GM19328 (cell line): ENCODE measurements around the gene EGFL8.

ENCODE experiments used
- ATAC-seq: cut with Tn5 transposase; IDR thresholded peaks from one replicate; pipeline ENCODE4 v1.9.1; 2021; ENCODE audit warnings: mild to moderate bottlenecking, moderate library complexity; ENCODE audit not compliant: unreplicated experiment

Gene EGFL8

DNA sequence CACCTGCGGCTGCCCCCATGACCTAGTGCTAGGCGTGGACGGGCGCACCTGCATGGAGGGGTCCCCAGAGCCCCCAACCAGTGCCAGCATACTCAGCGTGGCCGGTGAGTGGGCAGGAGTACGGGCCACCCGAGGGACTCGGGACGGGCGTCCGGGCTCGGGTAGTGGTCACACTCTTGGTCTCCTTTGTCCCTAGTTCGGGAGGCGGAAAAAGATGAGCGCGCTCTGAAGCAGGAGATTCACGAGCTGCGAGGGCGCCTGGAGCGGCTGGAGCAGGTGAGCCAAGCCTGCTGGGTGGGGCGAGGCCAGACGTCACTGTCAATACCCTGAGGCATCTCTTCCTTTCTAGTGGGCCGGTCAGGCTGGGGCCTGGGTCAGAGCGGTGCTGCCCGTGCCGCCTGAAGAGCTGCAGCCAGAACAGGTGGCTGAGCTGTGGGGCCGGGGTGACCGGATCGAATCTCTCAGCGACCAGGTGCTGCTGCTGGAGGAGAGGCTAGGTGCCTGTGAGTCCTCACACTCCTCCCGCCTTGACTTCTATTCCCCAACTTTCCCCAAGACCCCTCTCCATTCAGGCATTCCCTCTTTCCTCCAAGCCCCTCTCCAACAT, 2.9 kb downstream of the EGFL8 start:
- ATAC-seq: no peak

DNA sequence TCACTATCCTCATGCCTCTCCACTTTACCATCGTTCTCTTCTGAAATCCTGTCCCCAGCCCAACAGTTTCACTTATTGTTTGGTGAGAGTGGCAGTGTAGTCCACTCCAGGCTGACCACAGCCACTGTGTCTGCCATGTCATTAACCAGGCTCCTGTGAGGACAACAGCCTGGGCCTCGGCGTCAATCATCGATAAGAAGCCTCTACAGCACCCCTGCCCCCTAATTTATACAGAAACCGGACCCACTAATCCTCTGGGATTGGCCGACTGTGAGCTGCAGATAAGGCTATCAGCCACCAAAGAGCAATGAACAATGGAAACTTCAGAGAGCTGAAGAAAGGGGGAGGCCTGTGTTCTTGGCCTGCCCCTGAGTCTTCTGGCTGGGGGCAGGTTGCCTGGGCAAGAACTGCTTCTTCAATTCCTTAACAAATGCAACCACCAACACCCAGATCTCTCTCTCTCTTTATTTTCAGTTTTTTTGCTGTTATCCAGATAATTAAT, 3.4 kb downstream of the EGFL8 start:
- no peak for ATAC-seq

DNA sequence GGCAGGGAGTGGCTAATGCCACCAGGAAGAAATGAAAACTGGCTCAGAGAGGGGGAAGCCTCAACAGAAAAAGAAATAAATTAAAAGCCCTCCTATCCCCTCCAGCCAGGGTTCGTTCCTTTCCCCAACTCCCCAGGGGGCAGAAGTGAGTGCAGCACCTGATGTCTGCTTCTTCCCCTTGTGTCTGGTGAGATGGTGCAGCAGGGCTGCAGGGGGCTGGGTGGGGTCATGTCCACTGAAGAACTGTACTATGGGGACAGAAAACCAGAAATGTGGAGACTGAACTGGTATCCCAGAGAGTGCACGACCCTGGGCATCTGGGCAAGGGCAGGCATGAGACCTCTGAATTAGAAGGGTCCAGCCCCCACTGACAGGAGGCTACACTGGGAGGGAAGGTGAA, 4.0 kb downstream of the EGFL8 start:
- ATAC-seq: no peak

DNA sequence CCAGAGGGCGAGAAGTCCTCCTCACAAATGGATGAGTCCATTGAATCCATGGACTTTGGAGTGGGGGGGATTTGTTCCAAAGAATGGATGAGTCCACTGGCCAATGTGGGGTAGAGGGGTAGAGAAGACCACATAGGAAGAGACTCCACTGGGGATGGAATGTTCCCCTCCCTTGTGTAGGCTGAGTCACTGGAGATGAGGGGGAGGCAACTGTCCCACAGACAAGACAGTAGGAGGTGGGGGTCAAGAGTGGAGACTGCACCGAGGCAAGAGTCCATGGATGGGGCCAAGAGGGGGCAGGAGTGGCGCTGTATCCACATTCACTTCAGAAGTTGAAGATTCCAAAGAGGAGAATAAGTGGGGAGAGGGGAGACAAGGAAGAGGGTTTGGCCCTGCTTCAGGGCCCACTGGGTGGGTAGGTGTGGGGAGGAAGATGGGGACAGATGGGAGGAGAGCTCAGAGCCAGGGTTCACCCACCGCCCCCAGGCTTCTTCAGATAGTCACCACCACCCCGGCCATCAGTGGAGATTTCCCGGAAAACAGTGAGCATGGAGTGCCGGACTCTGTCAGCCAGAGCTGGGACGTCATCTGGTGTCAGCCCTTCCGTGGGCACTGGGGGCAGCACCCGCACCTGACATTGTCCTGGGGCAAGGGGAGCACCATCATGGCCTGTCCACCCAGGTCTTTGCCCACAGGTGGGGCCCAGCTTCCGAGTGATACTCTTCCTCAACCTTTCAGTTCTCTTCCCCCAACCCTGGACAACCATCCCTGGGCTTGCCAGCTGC, 4.6 kb downstream of the EGFL8 start:
- ATAC-seq: no peak

DNA sequence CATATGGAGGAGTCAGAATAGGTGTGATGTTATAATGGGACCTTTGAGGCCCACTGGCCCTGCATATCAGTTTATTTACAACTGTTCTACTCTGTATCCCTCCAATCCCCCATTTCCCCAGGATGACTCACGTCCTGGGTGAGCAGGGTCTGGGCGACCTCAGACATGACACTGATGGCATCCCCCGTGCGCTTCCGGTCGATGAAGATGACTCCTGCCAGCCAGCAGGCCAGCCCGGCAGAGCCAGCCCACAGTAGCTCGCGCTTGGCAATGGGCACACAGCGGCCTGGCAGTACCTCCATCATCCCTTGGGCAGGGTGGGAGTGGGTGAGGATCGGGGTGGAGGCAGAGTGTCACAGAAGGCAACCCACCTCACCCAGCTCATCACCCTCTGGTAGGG, 5.9 kb downstream of the EGFL8 start:
- no peak for ATAC-seq

DNA sequence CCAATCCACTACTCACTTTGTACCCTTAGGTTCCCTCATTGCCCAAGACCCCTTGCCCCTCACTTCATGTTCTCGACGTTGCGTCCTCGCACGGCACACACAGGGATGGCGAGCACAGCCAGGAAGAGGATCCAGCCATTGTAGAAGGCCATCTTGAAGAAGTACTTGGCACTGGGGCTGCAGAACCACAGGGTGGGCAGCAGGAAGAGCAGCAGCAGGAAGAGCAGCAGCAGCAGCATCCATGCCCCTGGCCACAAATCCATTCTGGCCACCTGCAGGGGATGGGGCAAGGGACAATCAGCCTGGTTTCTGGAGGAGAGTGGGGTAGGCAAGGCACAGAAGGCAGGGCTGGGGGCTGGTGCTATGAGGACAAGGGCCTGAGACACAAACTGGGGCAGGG, 6.8 kb downstream of the EGFL8 start:
- ATAC-seq: no peak

DNA sequence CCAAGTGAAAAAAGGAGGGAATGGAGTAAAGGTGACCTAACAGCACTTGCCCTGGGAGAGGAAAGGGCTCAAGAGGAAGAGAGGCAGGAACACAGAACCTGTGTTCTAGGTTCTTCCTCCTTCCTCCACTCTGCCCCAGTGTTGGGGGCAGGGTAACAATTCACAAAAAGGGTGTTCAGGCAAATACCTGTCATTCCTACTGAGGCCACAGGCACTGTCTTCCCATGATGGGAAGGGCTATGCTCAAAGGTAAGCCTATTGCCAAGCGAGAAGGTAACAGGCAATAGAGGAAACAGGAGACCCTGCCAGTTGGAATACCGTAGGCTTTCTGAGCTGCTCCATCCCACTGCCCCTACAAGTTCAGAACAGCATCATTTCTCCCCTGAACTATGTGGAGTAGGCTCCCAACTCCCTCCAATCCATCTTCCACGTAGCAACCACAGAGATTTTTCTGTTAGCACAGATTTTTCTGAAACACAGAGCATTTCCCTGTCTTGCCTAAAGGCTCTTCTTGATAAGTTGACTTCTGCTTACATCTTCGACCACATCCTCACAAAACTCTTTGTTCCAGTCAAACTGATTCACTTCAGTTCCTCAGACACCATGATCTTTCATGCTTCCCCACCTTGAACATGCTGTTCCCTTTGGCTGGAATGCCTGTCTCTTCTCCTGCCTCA, 8.8 kb downstream of the EGFL8 start:
- no peak for ATAC-seq

DNA sequence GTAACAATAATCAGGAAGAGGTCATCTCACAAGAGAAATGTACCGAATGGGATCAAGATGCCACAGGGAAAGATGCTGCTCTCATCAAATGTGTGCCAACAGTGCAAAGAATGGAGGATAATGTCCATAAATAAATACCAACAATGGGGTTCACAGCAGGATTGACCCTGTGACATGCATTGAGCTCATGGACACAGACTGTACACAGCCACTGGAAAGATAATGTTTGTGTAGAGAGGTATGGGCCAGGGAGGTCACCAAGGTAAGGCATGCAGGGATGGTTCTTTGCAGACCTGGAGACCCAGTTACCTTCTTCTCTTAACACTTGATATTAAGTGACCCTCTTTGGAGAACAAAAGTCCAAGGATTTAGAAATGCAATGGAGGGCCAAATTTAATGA, 10.0 kb downstream of the EGFL8 start:
- no peak for ATAC-seq

DNA sequence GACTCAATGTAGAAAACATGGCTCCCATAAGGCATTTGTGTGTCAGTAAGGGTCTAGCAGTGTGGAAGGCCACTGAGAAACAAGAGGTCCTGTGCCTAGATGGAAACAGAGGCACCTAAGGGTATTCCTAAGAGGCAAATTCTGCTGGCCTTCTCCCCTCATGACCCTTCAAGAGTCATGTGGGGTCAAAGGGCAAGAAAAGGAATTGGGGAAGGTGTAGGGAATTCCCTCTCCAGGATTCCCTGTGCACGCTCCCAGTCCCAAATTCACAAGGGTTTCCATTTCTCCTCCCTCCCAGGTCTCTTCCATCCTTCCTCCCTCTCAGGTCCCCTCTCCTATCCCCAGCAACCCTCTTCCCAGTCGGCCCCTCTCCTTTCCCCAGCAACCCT, 10.9 kb downstream of the EGFL8 start:
- ATAC-seq: no peak

DNA sequence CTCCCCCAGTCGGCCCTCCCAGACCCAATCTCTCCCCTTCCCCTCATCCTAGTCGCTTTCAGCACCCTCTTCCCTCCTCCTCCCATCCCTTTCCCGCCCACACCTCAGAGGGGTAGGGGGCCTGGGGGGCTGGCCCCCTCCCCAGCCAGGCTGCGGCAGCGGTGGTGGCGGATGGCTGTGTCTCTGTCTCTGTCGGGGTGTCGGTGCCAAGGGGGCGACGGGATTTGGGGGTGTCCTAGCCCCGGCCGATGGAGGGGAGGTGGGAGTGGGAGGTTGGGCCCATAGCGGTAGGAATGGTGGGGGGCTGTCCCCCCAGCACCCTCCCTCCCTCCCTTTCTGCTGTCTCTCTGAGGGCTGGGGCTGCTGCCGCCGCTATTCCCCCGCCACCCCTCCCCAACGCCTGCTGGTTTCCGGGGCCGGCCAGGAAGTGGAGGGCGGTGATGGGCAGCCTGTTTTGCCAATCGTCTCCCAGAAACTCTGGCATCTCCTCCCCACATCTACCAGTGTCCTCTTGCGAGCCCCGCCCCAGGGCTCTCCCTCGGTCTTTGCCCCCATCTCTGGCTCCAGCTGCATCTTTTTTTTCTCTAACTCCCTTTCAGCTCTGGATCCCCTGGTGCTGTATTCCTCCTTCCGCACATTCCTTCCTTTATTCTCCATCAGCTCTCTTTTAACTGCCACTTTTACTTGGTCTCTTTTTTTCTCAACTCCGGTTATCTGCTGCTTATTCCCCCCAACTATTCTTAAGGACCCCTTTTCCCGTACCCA, 11.5 kb downstream of the EGFL8 start, which contains the start of gene AGPAT1:
TSS of gene AGPAT1 (minus strand) at position 374 of the 765 bp plus-strand sequence. CDS start 4,588 bp downstream, outside the sequence.
- peak; percentile 37 for ATAC-seq

DNA sequence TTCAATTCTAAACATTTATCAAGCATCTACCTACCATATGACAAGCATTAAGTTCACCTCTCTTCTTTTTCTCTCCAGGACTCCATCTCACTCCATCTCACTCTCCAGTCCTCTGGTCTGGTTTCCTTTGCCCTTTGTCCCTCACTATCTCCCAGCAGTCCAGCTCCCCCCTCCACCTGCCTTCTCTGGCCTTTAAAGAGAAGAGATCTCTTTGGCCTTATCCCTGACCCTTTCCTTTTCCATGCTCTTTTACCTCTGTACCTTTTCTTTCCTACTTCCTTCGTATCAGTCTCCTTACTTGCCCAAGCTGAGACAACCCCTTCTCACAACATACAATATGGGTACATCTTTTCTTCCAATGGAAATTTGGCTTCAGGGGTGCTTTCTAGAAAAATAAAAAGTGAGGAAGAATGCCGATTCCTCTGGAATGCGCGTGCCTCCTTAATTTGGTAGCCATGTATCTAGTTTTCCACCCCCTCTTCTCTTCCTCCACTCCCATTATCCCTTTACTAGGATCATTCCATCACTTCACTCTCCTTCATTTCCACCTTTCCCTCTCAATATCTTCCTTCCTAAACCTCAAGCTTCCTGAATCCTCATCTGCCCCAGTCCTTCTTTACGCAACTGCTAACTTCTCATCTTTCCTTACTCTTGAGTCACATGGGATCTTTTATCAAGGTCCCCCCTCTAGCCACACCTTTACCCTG, 12.2 kb downstream of the EGFL8 start:
- ATAC-seq: no peak

DNA sequence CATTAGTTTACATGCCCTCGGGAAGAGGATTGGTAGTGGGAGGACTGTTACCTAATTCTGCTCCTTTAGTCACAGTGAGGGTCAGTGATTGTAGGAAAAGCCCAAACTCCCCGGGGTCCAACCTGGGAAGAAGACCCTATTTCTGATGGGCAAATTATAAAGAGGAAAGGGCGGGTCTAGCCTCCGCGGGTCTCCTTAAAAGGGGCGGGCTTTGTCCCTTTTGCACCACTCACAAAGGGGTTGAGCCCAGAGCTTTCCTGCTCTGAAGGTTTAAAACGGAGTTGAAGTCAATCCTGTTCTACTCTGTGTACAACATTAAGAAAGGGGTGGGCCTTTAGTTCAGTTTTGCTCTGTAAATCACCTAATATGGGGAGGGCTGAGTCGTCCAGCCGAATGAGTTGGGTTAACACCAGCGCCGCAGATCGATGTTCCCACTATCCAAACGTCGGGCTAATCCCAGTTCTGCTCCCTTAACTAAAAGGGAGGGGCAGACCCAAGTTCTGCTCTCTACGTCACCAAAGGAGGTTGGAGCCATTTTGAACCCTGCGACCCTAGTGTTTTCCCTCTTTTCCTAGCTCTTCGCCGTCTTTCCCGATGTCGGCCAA, 12.9 kb downstream of the EGFL8 start:
- no peak for ATAC-seq

DNA sequence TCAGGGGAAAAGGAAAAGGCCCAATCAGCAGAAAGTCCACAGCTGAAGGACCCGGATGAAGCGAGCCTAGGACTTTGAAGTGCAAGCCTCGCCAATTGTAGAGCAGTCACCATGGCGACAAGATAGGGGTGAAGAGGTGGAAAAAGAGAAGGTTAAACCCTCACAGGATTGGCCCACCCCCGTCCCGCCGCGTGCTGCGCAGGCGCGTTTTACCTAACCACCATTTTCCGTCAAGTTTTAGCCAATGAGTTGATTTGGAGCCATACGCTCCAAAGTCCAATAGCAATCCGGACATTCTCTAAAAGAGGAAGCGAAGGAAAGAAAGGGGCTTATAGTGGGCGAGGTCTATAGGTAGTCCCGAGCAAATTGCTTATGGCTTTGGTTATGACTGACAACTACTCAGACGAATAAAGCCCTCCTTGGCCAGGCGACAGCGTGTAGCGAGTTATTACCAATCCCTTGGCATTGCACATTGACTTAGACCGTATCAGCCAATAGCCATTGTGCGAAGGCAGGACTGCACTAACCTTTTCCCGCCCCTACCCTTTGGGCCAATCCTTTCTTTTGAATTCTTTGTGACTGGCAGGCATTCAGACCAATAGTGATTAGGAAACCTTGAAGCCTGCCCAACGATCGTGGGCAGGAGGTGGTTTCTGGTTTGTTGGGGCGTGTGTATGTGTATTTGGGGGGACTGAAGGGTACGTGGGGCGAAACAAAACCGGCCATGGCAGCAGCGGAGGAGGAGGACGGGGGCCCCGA, 13.6 kb downstream of the EGFL8 start, which contains the start of gene RNF5:
TSS of gene RNF5 (plus strand) at position 618 of the 759 bp plus-strand sequence. CDS start at position 725, 107 bp downstream.
- ATAC-seq: peak; percentile 80

DNA sequence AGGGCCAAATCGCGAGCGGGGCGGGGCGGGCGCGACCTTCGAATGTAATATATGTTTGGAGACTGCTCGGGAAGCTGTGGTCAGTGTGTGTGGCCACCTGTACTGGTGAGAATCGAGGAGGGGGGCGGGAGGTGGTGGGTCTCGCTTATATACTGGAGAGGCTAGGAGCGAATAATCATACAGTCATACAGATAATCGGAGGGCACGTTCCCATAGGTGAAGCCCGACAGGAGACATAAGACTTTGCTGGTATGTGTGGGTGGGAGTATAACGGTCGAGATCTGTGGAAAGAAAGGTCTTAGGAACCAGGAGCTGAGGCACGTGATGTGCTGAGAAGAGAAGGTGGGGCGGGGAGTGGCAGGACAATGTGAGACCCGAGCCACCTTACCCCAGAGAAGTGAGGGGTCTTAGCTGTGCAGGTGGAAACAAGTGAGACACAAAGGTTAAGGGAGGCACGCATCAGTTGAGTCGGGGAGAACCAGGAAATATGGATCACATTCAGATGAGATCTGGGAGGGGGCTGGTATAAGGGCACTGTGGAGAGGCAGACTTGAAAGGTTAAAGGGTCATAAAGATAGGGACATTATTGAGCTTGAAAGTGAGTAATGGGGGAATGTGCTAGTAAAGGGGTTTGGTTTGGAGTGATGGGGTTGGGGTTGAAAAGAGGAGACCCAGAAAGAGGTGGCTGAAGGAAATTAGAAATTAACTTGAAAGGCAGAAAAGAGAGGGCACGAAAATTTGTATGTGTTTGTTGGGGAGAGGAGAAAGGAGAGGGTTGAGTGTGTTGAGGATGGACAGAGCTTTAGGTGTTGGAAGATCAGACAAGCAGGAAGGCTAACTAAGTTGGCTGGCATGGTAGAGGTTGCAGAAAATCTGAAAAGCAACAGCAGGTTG, 14.4 kb downstream of the EGFL8 start:
- no peak for ATAC-seq

DNA sequence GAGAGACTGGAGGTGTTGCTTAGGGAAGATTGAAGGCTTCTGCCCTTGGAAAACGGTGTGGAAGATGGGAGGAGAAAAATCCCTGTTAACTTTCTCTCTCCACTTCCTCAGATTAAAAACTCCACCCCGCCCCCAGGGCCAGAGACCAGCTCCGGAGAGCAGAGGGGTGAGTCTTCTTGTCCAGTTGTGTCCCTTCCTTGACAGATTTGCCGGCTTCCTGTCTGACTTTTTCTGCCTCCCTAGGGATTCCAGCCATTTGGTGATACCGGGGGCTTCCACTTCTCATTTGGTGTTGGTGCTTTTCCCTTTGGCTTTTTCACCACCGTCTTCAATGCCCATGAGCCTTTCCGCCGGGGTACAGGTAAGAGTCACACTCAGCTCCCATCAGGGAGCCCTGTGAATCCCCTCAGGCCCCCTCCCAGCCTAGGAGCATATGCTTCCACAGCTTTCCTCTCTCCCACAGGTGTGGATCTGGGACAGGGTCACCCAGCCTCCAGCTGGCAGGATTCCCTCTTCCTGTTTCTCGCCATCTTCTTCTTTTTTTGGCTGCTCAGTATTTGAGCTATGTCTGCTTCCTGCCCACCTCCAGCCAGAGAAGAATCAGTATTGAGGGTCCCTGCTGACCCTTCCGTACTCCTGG, 15.5 kb downstream of the EGFL8 start:
- no peak for ATAC-seq

DNA sequence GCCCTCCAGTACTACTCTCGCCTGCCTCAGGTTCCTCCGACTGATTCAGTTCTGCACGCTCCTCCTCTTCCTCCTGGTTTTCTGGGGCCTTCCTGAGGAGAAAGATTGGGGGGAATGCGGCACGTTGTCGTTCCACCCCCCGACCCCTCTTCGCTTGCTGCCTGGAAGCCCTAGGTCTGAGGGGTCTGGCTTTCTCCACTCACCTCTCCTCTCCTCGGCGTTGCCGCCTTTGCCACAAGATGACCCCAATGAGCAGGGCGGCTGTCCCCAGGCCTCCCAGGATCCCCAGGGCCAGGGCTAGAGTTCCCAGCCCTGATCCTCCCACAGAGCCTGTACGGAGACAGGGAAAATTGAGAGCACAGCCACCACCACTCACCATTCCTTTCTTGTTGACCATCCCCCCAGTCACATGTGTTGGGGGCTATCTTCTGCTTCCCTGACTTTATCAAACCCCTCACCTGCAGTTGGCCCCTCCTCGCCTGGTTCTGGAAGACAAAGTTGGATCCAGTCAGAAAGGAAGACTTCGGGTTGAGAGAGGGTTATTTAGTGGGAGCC, 16.8 kb downstream of the EGFL8 start:
- no peak for ATAC-seq

DNA sequence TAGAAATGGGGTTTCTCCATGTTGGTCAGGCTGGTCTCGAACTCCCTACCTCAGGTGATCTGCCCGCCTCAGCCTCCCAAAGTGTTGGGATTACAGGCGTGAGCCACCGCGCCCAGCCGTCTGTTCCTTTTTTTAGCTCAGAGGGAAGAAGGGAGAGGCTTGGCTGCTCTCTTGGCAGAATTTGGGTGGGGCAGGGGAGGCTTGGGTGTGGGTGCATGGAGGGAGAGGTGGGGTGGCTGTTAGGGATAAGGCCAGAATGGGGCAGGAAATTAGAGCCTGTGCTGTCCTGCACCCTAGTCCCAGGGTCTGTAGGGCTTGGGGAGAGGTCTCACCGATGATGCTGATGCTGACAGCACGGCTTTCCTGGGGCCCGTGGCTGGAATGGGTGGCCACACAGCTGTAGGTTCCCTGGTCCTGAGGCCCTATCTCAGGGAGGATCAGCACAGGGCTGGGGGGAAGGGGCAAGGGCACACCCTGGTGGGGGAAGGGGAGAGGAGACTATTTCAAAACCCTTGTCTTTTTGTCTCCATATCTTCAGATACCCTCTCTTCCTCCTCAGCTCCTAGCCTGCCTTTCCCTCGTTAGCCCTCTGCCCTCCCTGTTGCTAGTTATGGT, 17.6 kb downstream of the EGFL8 start:
- ATAC-seq: no peak
